ENCODE measurements around the gene LYST. TPM values are rescaled to one million over a fixed set of nuclear protein-coding genes. Genes with fewer than 3 reads are reported as not detected.
"Not testable (repeated sequence)": the region's sequence is repeated elsewhere in the genome, so short reads cannot be mapped to it uniquely, and the experiment has no call there.

LYST gene, protein sequence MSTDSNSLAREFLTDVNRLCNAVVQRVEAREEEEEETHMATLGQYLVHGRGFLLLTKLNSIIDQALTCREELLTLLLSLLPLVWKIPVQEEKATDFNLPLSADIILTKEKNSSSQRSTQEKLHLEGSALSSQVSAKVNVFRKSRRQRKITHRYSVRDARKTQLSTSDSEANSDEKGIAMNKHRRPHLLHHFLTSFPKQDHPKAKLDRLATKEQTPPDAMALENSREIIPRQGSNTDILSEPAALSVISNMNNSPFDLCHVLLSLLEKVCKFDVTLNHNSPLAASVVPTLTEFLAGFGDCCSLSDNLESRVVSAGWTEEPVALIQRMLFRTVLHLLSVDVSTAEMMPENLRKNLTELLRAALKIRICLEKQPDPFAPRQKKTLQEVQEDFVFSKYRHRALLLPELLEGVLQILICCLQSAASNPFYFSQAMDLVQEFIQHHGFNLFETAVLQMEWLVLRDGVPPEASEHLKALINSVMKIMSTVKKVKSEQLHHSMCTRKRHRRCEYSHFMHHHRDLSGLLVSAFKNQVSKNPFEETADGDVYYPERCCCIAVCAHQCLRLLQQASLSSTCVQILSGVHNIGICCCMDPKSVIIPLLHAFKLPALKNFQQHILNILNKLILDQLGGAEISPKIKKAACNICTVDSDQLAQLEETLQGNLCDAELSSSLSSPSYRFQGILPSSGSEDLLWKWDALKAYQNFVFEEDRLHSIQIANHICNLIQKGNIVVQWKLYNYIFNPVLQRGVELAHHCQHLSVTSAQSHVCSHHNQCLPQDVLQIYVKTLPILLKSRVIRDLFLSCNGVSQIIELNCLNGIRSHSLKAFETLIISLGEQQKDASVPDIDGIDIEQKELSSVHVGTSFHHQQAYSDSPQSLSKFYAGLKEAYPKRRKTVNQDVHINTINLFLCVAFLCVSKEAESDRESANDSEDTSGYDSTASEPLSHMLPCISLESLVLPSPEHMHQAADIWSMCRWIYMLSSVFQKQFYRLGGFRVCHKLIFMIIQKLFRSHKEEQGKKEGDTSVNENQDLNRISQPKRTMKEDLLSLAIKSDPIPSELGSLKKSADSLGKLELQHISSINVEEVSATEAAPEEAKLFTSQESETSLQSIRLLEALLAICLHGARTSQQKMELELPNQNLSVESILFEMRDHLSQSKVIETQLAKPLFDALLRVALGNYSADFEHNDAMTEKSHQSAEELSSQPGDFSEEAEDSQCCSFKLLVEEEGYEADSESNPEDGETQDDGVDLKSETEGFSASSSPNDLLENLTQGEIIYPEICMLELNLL (N-terminal part only)
- total RNA-seq (2014; rRNA removed) = 4.8 and 5.0 TPM in 2 replicates
- percentile 72 among the genes with signal in this experiment for Bru-seq, nascent RNA
- BruChase-seq, experiment 1, labeled RNA remaining after a 6-hour chase = percentile 70 among the genes with signal in this experiment
- BruChase-seq, experiment 2, labeled RNA remaining after a 2-hour chase = percentile 73 among the genes with signal in this experiment
- long read RNA-seq, partial matches to known transcripts = 12 of 15 reads
- long read RNA-seq, other reads (novel, unspliced or antisense) = 3 of 15 reads

- intact Hi-C loops (cut with micrococcal nuclease) = loop anchor here (1.0 to 2.0 kb wide), 2 partner anchors 44 to 80 kb away; no protein-coding TSS in a partner anchor
- no TSS peak for BruUV-seq (replicated peaks)
Observed at GRCh38 chr1:235866205-235866912, at the start of gene LYST. Gene LYST, minus strand, starts transcription at chr1:235866906. Its CDS starts 36,489 bp downstream, at chr1:235830417.

DNA sequence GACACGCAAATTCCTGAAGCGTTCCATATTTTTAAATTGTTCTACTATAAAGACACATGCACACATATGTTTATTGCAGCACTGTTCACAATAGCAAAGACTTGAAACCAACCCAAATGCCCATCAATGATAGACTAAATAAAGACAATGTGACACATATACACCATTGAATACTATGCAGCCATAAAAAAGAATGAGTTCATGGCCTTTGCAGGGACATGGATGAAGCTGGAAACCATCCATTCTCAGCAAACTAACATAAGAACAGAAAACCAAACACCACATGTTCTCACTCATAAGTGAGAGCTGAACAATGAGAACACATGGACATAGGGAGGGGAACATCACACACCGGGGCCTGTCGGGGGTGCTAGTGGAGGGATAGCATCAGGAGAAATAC, 48.8 kb upstream of the LYST start:
- H3F3A ChIP-seq (ENCODE audit: low read length, unreplicated experiment); H3K9me2 ChIP-seq (replicated peaks; ENCODE audit: low read length); intact Hi-C loops (cut with micrococcal nuclease); H3K27me3 ChIP-seq (ENCODE audit: low read length); H3K9me3 ChIP-seq (ENCODE audit: low read length); H3K36me3 ChIP-seq (ENCODE audit: low read depth, low read length); CTCF ChIA-PET; DNase-seq; ATAC-seq; H3K79me2 ChIP-seq (ENCODE audit: low read length); H3K9ac ChIP-seq (ENCODE audit: low read length); H3K4me3 ChIP-seq (ENCODE audit: low read length); H4K20me1 ChIP-seq (ENCODE audit: low read length); H3K4me2 ChIP-seq (ENCODE audit: low read length); POLR2A ChIA-PET (ENCODE audit: unreplicated experiment); H2AFZ ChIP-seq (ENCODE audit: low read length); H3K27ac ChIP-seq (ENCODE audit: low read length); BruUV-seq (replicated peaks): not testable (repeated sequence)
- H3K4me1 ChIP-seq (ENCODE audit: insufficient read depth, low read length) = peaks cover 65% of the 10 kb centered on the region

More at GRCh38 chr1:235866205-235866912, at the start of gene LYST:
- CTCF ChIA-PET = interaction anchor here (0.6 to 1.7 kb wide), 3 partner anchors 10 to 105 kb away, joined by 7 to 15 read pairs (median 9); no protein-coding TSS in a partner anchor
- DNase-seq (peak; percentile 47), ATAC-seq (peak; percentile 49)
- TF ChIP-seq, protein P1, sequence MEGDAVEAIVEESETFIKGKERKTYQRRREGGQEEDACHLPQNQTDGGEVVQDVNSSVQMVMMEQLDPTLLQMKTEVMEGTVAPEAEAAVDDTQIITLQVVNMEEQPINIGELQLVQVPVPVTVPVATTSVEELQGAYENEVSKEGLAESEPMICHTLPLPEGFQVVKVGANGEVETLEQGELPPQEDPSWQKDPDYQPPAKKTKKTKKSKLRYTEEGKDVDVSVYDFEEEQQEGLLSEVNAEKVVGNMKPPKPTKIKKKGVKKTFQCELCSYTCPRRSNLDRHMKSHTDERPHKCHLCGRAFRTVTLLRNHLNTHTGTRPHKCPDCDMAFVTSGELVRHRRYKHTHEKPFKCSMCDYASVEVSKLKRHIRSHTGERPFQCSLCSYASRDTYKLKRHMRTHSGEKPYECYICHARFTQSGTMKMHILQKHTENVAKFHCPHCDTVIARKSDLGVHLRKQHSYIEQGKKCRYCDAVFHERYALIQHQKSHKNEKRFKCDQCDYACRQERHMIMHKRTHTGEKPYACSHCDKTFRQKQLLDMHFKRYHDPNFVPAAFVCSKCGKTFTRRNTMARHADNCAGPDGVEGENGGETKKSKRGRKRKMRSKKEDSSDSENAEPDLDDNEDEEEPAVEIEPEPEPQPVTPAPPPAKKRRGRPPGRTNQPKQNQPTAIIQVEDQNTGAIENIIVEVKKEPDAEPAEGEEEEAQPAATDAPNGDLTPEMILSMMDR (conservative IDR thresholded peaks at IDR 0.05; ENCODE audit: low read depth, low read length) = peak; percentile 46
- TF ChIP-seq EZH2 (IDR thresholded peaks at IDR 0.05; ENCODE audit: low read length, unreplicated experiment) (no peak), EZH2phosphoT487 (IDR thresholded peaks at IDR 0.05; ENCODE audit: borderline replicate concordance, low read length) (no peak)
- Histone ChIP-seq H3K9me3 (ENCODE audit: low read length) (no peaks in the 10 kb centered on the region), H3K9me2 (replicated peaks; ENCODE audit: low read length) (no peaks in the 10 kb centered on the region), H3K9ac (ENCODE audit: low read length) (peak within 1 kb of the TSS; percentile 81), H3F3A (ENCODE audit: low read length, unreplicated experiment) (no peaks in the 10 kb centered on the region), H3K79me2 (ENCODE audit: low read length) (peaks cover 38% of the 10 kb centered on the region), H3K36me3 (ENCODE audit: low read depth, low read length) (no peaks in the 10 kb centered on the region), H3K4me1 (ENCODE audit: insufficient read depth, low read length) (peaks cover 21% of the 10 kb centered on the region), H3K4me3 (ENCODE audit: low read length) (peak within 1 kb of the TSS; percentile 88), H2AFZ (ENCODE audit: low read length) (peak within 1 kb of the TSS; percentile 97), H4K20me1 (ENCODE audit: low read length) (no peaks in the 10 kb centered on the region), H3K27me3 (ENCODE audit: low read length) (no peaks in the 10 kb centered on the region), H3K27ac (ENCODE audit: low read length) (peak within 1 kb of the TSS; percentile 28; the same call in 1 of the 2 replicates), H3K4me2 (ENCODE audit: low read length) (peak within 1 kb of the TSS; percentile 97)
- POLR2A ChIA-PET (ENCODE audit: unreplicated experiment) = interaction anchor here (0.6 to 0.7 kb wide), 3 partner anchors 36 to 199 kb away, joined by 3 to 6 read pairs (median 3); partner anchors contain the start of gene NID1
